ENCODE data around the gene SCARB1. TPM values are rescaled to one million over a fixed set of nuclear protein-coding genes. Genes with fewer than 3 reads are reported as not detected.

Gene SCARB1
- total RNA-seq, 1 donor from 2014 or later = 10.0 TPM

- DNase-seq (ENCODE audit: low read depth) = no peak
Measured at GRCh38 chr12:124842800-124843510, 20.7 kb downstream of the SCARB1 start.

- no peak for DNase-seq (ENCODE audit: low read depth)
Measured at GRCh38 chr12:124842073-124842749, 21.5 kb downstream of the SCARB1 start.

GRCh38 chr12:124841558-124841945, 22.1 kb downstream of the SCARB1 start:
- DNase-seq (ENCODE audit: low read depth) = no peak

GRCh38 chr12:124837958-124838803, 25.5 kb downstream of the SCARB1 start:
- DNase-seq (ENCODE audit: low read depth) = peak; percentile 98

- no peak for DNase-seq (ENCODE audit: low read depth)
Measured at GRCh38 chr12:124837249-124837897, 26.3 kb downstream of the SCARB1 start.

- DNase-seq (ENCODE audit: low read depth) = no peak
Measured at GRCh38 chr12:124836759-124837158, 26.9 kb downstream of the SCARB1 start.

- DNase-seq (ENCODE audit: low read depth) = no peak
Measured at GRCh38 chr12:124835656-124836410, 27.8 kb downstream of the SCARB1 start.

- DNase-seq (ENCODE audit: low read depth) = no peak
Measured at GRCh38 chr12:124834822-124835221, 28.8 kb downstream of the SCARB1 start.

- DNase-seq (ENCODE audit: low read depth) = no peak
Measured at GRCh38 chr12:124833693-124834122, 30.0 kb downstream of the SCARB1 start.

GRCh38 chr12:124832856-124833255, 30.8 kb downstream of the SCARB1 start:
- no peak for DNase-seq (ENCODE audit: low read depth)

GRCh38 chr12:124831590-124831989, 32.1 kb downstream of the SCARB1 start:
- no peak for DNase-seq (ENCODE audit: low read depth)

- no peak for DNase-seq (ENCODE audit: low read depth)
Measured at GRCh38 chr12:124830306-124830705, 33.4 kb downstream of the SCARB1 start.

- no peak for DNase-seq (ENCODE audit: low read depth)
Measured at GRCh38 chr12:124829708-124830304, 33.9 kb downstream of the SCARB1 start.

- DNase-seq (ENCODE audit: low read depth) = peak; percentile 91
Measured at GRCh38 chr12:124829008-124829707, 34.5 kb downstream of the SCARB1 start.

- DNase-seq (ENCODE audit: low read depth) = peak; percentile 96
Measured at GRCh38 chr12:124828264-124829007, 35.2 kb downstream of the SCARB1 start.

- DNase-seq (ENCODE audit: low read depth) = peak; percentile 21
Measured at GRCh38 chr12:124827588-124828184, 36.0 kb downstream of the SCARB1 start.

- DNase-seq (ENCODE audit: low read depth) = peak; percentile 28
Measured at GRCh38 chr12:124824195-124824594, 39.5 kb downstream of the SCARB1 start.

GRCh38 chr12:124823272-124823970, 40.2 kb downstream of the SCARB1 start:
- DNase-seq (ENCODE audit: low read depth) = no peak

All from renal cortical epithelial cell (primary cell).